GM23338 (cell line): ENCODE measurements around the gene FRMD4A. TPM values are rescaled to one million over a fixed set of nuclear protein-coding genes. Genes with fewer than 3 reads are reported as not detected.

Source experiments
- ATAC-seq: fragments of 200-7000 bp; cut with Tn5 transposase; 3 replicates; pipeline ENCODE4 v1.9.1; 2020
- DNase-seq: peaks from one replicate; pipeline ENCODE4 v3.0.0-alpha.2; 2015; ENCODE audit warnings: low spot score
- H2AFZ ChIP-seq: fragments of 200-600 bp; sonication (generic); 2 replicates; pipeline ENCODE4 v1.8.0; 2016; ENCODE audit warnings: antibody characterized with exemption, mild to moderate bottlenecking, moderate library complexity
- H3F3A ChIP-seq: fragments of 200-600 bp; sonication (generic); replicated peaks from 2 replicates; pipeline ENCODE4 v1.8.0; 2017; ENCODE audit warnings: antibody characterized with exemption, mixed run types, low read depth
- H3K27ac ChIP-seq: fragments of 200-600 bp; sonication (generic); 2 replicates; pipeline ENCODE4 v1.6.1; 2016; ENCODE audit warnings: low read depth
- H3K27me3 ChIP-seq: fragments of 200-600 bp; sonication (generic); 2 replicates; pipeline ENCODE4 v1.8.0; 2016; ENCODE audit warnings: mild to moderate bottlenecking, mixed run types, moderate library complexity; ENCODE audit not compliant: insufficient read depth
- H3K36me3 ChIP-seq: fragments of 200-600 bp; sonication (generic); 2 replicates; pipeline ENCODE4 v1.8.0; 2016; ENCODE audit warnings: mild to moderate bottlenecking; ENCODE audit not compliant: insufficient read depth
- H3K4me1 ChIP-seq: fragments of 200-600 bp; sonication (generic); 2 replicates; pipeline ENCODE4 v1.8.0; 2016; ENCODE audit warnings: mild to moderate bottlenecking, moderate library complexity; ENCODE audit not compliant: insufficient read depth
- H3K4me2 ChIP-seq: fragments of 200-600 bp; sonication (generic); 2 replicates; pipeline ENCODE4 v1.7.1; 2017; ENCODE audit warnings: mixed run types
- H3K4me3 ChIP-seq: fragments of 200-600 bp; sonication (generic); 2 replicates; pipeline ENCODE4 v1.6.1; 2016; ENCODE audit warnings: mixed run types
- H3K79me2 ChIP-seq: fragments of 200-600 bp; sonication (generic); replicated peaks from 2 replicates; pipeline ENCODE4 v1.8.0; 2017; ENCODE audit warnings: mild to moderate bottlenecking; ENCODE audit not compliant: insufficient read depth
- H3K9me2 ChIP-seq: fragments of 200-600 bp; sonication (generic); 2 replicates; pipeline ENCODE4 v1.8.0; 2017; ENCODE audit not compliant: insufficient read depth
- H4K20me1 ChIP-seq: fragments of 200-600 bp; sonication (generic); replicated peaks from 2 replicates; pipeline ENCODE4 v1.8.0; 2017; ENCODE audit warnings: mild to moderate bottlenecking; ENCODE audit not compliant: insufficient read depth
- H3K27ac Mint-ChIP-seq: 2 replicates; pipeline ENCODE4 v1.8.0; 2020; ENCODE audit warnings: inconsistent platforms, mild to moderate bottlenecking, moderate library complexity, mixed read lengths
- H3K27me3 Mint-ChIP-seq: 3 replicates; pipeline ENCODE4 v1.8.0; 2022; ENCODE audit warnings: low read depth, mild to moderate bottlenecking, moderate library complexity, mixed read lengths, inconsistent platforms; ENCODE audit not compliant: insufficient read depth, poor library complexity
- H3K36me3 Mint-ChIP-seq: 3 replicates; pipeline ENCODE4 v1.8.0; 2021; ENCODE audit warnings: low read depth, mild to moderate bottlenecking, inconsistent platforms, moderate library complexity, mixed read lengths
- H3K4me1 Mint-ChIP-seq: 3 replicates; pipeline ENCODE4 v1.8.0; 2020; ENCODE audit warnings: mild to moderate bottlenecking, inconsistent platforms, mixed read lengths
- H3K4me3 Mint-ChIP-seq: 3 replicates; pipeline ENCODE4 v1.8.0; 2021; ENCODE audit warnings: moderate library complexity, mild to moderate bottlenecking, inconsistent platforms, mixed read lengths
- H3K9me3 Mint-ChIP-seq: 3 replicates; pipeline ENCODE4 v1.8.0; 2020; ENCODE audit warnings: moderate library complexity, mild to moderate bottlenecking, inconsistent platforms, mixed read lengths
- EZH2 ChIP-seq: fragments of 200-600 bp; sonication (generic); IDR thresholded peaks from one replicate; pipeline ENCODE4 v1.8.0; 2017; ENCODE audit warnings: antibody characterized with exemption, mild to moderate bottlenecking, low read depth; ENCODE audit not compliant: unreplicated experiment
- POLR2AphosphoS5 ChIP-seq: IDR thresholded peaks from 2 replicates; pipeline ENCODE4 v1.6.1; 2016; ENCODE audit warnings: antibody characterized with exemption, low read depth
- polyA plus RNA-seq: library from polyadenylated mRNA; unstranded; fragments of >200 nt; fragmentation: Nextera tagmentation; extraction: Ambion mirVana; gene quantifications from 2 replicates; pipeline ENCODE4 v1.2.1, GENCODE V29; 2016
- total RNA-seq: library from RNA; depleted of rRNA; stranded (reverse); fragments of >200 nt; shearing (Covaris generic); gene quantifications from 2 replicates; pipeline ENCODE4 v1.2.3, GENCODE V29; 2014
- TF ChIP-seq, protein P1 (sequence below), 2 experiments: fragments of 200-600 bp in 1 of 2; sonication (generic) in 1 of 2; conservative IDR thresholded peaks; 2 replicates each; pipeline versions ENCODE4 v1.5.1 to v1.6.1; 2016 to 2017; ENCODE audit warnings: antibody characterized with exemption in 2 of 2, low read depth in 2 of 2, mild to moderate bottlenecking in 2 of 2, moderate library complexity in 1 of 2
- TF ChIP-seq, protein P2 (sequence below): IDR thresholded peaks from one replicate; pipeline ENCODE4 v1.6.1; 2018; ENCODE audit warnings: antibody characterized with exemption; ENCODE audit not compliant: unreplicated experiment
- TF ChIP-seq, protein P3 (sequence below): IDR thresholded peaks from 2 replicates; pipeline ENCODE4 v1.6.1; 2016; ENCODE audit warnings: antibody characterized with exemption

FRMD4A gene
- total and polyA plus RNA-seq, 2 experiments from 2014 or later = 14.0 to 20.1 TPM

DNA sequence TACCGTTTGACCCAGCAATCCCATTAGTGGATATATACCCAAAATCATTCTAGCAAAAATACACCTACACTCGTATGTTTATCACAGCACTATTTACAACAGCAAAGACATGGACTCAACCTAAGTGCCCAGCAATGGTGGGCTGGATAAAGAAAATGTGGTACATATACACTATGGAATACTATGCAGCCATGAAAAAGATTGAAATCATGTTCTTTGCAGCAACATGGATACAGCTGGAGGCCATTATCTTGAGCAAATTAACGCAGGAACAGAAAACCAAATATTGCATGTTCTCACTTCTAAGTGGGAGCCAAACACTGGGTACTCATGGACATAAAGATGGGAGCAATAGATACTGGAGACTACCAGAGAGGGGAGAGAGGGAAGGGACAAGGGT, 223.9 kb downstream of the FRMD4A start (continued):
- TF ChIP-seq, protein P1, sequence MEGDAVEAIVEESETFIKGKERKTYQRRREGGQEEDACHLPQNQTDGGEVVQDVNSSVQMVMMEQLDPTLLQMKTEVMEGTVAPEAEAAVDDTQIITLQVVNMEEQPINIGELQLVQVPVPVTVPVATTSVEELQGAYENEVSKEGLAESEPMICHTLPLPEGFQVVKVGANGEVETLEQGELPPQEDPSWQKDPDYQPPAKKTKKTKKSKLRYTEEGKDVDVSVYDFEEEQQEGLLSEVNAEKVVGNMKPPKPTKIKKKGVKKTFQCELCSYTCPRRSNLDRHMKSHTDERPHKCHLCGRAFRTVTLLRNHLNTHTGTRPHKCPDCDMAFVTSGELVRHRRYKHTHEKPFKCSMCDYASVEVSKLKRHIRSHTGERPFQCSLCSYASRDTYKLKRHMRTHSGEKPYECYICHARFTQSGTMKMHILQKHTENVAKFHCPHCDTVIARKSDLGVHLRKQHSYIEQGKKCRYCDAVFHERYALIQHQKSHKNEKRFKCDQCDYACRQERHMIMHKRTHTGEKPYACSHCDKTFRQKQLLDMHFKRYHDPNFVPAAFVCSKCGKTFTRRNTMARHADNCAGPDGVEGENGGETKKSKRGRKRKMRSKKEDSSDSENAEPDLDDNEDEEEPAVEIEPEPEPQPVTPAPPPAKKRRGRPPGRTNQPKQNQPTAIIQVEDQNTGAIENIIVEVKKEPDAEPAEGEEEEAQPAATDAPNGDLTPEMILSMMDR (conservative IDR thresholded peaks at IDR 0.05; ENCODE audit: low read depth in 2 of 2) = no peak
- TF ChIP-seq POLR2AphosphoS5 = no peak
- TF ChIP-seq, protein P2, sequence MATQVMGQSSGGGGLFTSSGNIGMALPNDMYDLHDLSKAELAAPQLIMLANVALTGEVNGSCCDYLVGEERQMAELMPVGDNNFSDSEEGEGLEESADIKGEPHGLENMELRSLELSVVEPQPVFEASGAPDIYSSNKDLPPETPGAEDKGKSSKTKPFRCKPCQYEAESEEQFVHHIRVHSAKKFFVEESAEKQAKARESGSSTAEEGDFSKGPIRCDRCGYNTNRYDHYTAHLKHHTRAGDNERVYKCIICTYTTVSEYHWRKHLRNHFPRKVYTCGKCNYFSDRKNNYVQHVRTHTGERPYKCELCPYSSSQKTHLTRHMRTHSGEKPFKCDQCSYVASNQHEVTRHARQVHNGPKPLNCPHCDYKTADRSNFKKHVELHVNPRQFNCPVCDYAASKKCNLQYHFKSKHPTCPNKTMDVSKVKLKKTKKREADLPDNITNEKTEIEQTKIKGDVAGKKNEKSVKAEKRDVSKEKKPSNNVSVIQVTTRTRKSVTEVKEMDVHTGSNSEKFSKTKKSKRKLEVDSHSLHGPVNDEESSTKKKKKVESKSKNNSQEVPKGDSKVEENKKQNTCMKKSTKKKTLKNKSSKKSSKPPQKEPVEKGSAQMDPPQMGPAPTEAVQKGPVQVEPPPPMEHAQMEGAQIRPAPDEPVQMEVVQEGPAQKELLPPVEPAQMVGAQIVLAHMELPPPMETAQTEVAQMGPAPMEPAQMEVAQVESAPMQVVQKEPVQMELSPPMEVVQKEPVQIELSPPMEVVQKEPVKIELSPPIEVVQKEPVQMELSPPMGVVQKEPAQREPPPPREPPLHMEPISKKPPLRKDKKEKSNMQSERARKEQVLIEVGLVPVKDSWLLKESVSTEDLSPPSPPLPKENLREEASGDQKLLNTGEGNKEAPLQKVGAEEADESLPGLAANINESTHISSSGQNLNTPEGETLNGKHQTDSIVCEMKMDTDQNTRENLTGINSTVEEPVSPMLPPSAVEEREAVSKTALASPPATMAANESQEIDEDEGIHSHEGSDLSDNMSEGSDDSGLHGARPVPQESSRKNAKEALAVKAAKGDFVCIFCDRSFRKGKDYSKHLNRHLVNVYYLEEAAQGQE = no peak
- TF ChIP-seq, protein P3, sequence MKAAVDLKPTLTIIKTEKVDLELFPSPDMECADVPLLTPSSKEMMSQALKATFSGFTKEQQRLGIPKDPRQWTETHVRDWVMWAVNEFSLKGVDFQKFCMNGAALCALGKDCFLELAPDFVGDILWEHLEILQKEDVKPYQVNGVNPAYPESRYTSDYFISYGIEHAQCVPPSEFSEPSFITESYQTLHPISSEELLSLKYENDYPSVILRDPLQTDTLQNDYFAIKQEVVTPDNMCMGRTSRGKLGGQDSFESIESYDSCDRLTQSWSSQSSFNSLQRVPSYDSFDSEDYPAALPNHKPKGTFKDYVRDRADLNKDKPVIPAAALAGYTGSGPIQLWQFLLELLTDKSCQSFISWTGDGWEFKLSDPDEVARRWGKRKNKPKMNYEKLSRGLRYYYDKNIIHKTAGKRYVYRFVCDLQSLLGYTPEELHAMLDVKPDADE = no peak

DNA sequence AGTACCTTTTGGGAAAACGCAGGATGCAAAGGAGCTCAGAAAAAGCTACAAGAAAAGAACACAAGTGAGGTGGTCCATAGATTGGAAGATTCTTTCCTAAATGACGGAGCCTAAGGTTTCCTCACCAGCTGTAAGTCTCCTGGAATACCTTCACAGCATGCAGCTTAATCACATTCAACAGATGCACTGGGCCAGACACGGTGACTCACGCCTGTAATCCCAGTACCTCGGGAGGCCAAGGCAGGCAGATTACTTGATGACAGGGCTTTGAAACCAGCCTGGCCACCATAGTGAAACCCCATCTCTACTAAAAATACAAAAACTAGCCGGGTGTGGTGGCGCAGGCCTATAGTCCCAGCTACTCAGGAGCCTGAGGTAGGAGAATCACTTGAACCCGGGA, 228.7 kb downstream of the FRMD4A start:
- Mint-ChIP-seq H3K9me3 (peaks cover 7% of the 10 kb centered on the region; the same call in 1 of the 3 replicates), H3K27me3 (peaks cover 7% of the 10 kb centered on the region), H3K4me3 (no peak overlapping the region), H3K36me3 (no peaks in the 10 kb centered on the region), H3K27ac (no peak overlapping the region), H3K4me1 (peaks cover 6% of the 10 kb centered on the region; the same call in 2 of the 3 replicates)
- Histone ChIP-seq H4K20me1 (no peaks in the 10 kb centered on the region), H3F3A (no peaks in the 10 kb centered on the region), H3K27ac (no peak overlapping the region), H3K4me1 (no peaks in the 10 kb centered on the region), H3K27me3 (no peaks in the 10 kb centered on the region), H3K79me2 (no peaks in the 10 kb centered on the region), H3K9me2 (no peaks in the 10 kb centered on the region; the same call in 1 of the 2 replicates), H3K36me3 (no peaks in the 10 kb centered on the region), H2AFZ (no peak overlapping the region), H3K4me2 (no peak overlapping the region), H3K4me3 (no peak overlapping the region)
- DNase-seq (peak; percentile 15), ATAC-seq (peak; percentile 47)
- TF ChIP-seq, protein P3 = no peak
- TF ChIP-seq POLR2AphosphoS5 = no peak
- TF ChIP-seq, protein P1 (conservative IDR thresholded peaks at IDR 0.05; ENCODE audit: low read depth in 2 of 2) = no peak
- TF ChIP-seq, protein P2 = no peak
- no peak for TF ChIP-seq EZH2
